SU-DHL-6 (cell line): ENCODE measurements around the gene ACER2.

Experiments used
- EZH2phosphoT487 ChIP-seq: fragments of 200-600 bp; sonication (generic), shearing (Covaris generic); conservative IDR thresholded peaks from 2 replicates; pipeline ENCODE4 v1.6.1; 2018; ENCODE audit warnings: mild to moderate bottlenecking, antibody characterized with exemption, low read length, moderate library complexity, mixed read lengths
- TF ChIP-seq, protein P1 (sequence below): fragments of 200-600 bp; sonication (generic); IDR thresholded peaks from one replicate; pipeline ENCODE4 v1.5.1; 2017; ENCODE audit warnings: antibody characterized with exemption, mild to moderate bottlenecking, low read length, moderate library complexity; ENCODE audit not compliant: insufficient read depth, poor library complexity, severe bottlenecking

DNA sequence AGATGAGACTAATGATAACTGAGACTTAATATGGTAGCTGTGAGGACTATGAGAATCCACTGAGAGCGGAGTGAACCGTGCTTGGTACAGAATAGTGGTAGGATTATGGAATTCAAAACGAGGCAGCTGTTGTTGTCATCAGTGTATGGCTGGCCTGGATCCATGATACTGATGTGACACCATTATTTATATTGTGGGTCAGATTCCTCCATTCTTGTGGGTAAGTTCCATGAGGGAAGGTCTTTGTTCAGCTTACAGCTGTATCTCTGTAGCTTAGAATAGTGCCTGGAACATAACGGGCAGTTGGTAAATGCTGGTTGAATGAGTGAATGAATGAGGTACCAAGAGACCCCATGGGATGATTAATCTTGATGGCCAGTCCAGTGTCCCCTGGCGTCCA lies 61.8 kb downstream of the ACER2 start:
- TF ChIP-seq, protein P1, sequence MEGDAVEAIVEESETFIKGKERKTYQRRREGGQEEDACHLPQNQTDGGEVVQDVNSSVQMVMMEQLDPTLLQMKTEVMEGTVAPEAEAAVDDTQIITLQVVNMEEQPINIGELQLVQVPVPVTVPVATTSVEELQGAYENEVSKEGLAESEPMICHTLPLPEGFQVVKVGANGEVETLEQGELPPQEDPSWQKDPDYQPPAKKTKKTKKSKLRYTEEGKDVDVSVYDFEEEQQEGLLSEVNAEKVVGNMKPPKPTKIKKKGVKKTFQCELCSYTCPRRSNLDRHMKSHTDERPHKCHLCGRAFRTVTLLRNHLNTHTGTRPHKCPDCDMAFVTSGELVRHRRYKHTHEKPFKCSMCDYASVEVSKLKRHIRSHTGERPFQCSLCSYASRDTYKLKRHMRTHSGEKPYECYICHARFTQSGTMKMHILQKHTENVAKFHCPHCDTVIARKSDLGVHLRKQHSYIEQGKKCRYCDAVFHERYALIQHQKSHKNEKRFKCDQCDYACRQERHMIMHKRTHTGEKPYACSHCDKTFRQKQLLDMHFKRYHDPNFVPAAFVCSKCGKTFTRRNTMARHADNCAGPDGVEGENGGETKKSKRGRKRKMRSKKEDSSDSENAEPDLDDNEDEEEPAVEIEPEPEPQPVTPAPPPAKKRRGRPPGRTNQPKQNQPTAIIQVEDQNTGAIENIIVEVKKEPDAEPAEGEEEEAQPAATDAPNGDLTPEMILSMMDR = no peak
- no peak for TF ChIP-seq EZH2phosphoT487
